Adrenal gland (tissue), 12 donors: ENCODE measurements around the gene TUT4. TPM values are rescaled to one million over a fixed set of nuclear protein-coding genes. Genes with fewer than 3 reads are reported as not detected.

Experiments used
- DNase-seq, 7 donors: peaks; one replicate each; pipeline ENCODE4 v3.0.0-alpha.2; 2019 to 2020
- H3K27ac ChIP-seq, 5 donors: fragments of 200-600 bp; sonication (generic) in 4 of 5; 1 replicate in 3 of 5; 2 replicates in 2 of 5; pipeline versions ENCODE4 v1.5.1 to v1.8.0; 2016 to 2020; ENCODE audit warnings: mild to moderate bottlenecking in 1 of 5
- H3K27me3 ChIP-seq: fragments of 200-600 bp; 2 replicates; pipeline ENCODE4 v1.8.0; 2021
- H3K36me3 ChIP-seq, 2 donors: fragments of 200-600 bp; replicated peaks in 1 of 2; 1 replicate in 1 of 2; 2 replicates in 1 of 2; pipeline versions ENCODE4 v1.5.1 to v1.8.0; 2018 to 2022
- H3K4me1 ChIP-seq, 2 donors: fragments of 200-600 bp; replicated peaks in 1 of 2; 1 replicate in 1 of 2; 2 replicates in 1 of 2; pipeline versions ENCODE4 v1.5.1 to v1.8.0; 2018 to 2021
- H3K4me3 ChIP-seq, 4 donors: fragments of 200-600 bp; sonication (generic) in 3 of 4; one replicate each; pipeline ENCODE4 v1.5.1; 2016 to 2018
- H3K9me3 ChIP-seq, 3 donors: fragments of 200-600 bp; sonication (generic) in 1 of 3; replicated peaks in 1 of 3; 1 replicate in 2 of 3; 2 replicates in 1 of 3; pipeline versions ENCODE4 v1.5.1 to v1.8.0; 2016 to 2021
- POLR2A ChIP-seq, 2 donors: fragments of 450-650 bp; IDR thresholded peaks; one replicate each; pipeline ENCODE4 v1.6.1; 2017; ENCODE audit warnings: antibody characterized with exemption in 2 of 2, mild to moderate bottlenecking in 2 of 2, moderate library complexity in 1 of 2
- WGBS, 4 donors: extraction: QIAGEN DNeasy Blood & Tissue Kit in 2 of 4; methylation state at CpG; one replicate each; pipeline versions ENCODE4 v1.1.5 to v1.1.7; 2013 to 2017; 5-methylcytosine and 5-hydroxymethylcytosine counted together
- intact Hi-C, 2 donors: fragments of 100-400 bp; cut with DNase I; formaldehyde crosslinking; loops; one replicate each; pipeline versions ENCODE4 v1.14.1 to v1.15.0; 2022 to 2023
- polyA plus RNA-seq, 3 donors: library from polyadenylated mRNA; stranded (reverse); fragments of 200-250 nt in 2 of 3; fragments of 350-450 nt in 1 of 3; fragmentation: Illumina TruSeq in 1 of 3; extraction: RNeasy Lipid Tissue Mini Kit (QIAGEN cat#74804) in 1 of 3; gene quantifications; one replicate each; pipeline ENCODE4 v1.2.3, GENCODE V29; 2013 to 2014
- total RNA-seq, 9 donors: library from RNA; depleted of rRNA in 4 of 9; stranded (reverse); fragments of >200 nt in 4 of 9; fragments of 120-200 nt in 1 of 9; fragmentation: NEBNext Ultra II Directional in 1 of 9; extraction: Animal tissue kit (Norgen Biotek cat#: 25700) in 1 of 9; gene quantifications; one replicate each; pipeline versions ENCODE4 v1.1.0 to v1.2.4, GENCODE V29; 2013 to 2023
- TF ChIP-seq, protein P1 (sequence below), 6 experiments: fragments of 450-650 bp in 4 of 6; fragments of 200-600 bp in 2 of 6; sonication (generic) in 1 of 6; IDR thresholded peaks; 1 replicate in 5 of 6; 2 replicates in 1 of 6; pipeline versions ENCODE4 v1.5.1 to v1.8.0; 2016 to 2021; ENCODE audit warnings: antibody characterized with exemption in 6 of 6, mild to moderate bottlenecking in 2 of 6, moderate library complexity in 1 of 6
- donor health status: healthy with polysubstance abuse.
- donor health status: Bipolar disorder and iron deficiency.
- donor health status: DM: yes; HTN: yes; CAD: no.
- donor health status: DM: no; HTN: no; CAD: no.
- donor health status: DM: no; HTN: no; CAD: no.
- donor health status: DM: yes; HTN: yes; CAD: no.

Gene TUT4
- total and polyA plus RNA-seq, 12 donors: 29.7 to 80.9 (median 66.1) TPM

DNA sequence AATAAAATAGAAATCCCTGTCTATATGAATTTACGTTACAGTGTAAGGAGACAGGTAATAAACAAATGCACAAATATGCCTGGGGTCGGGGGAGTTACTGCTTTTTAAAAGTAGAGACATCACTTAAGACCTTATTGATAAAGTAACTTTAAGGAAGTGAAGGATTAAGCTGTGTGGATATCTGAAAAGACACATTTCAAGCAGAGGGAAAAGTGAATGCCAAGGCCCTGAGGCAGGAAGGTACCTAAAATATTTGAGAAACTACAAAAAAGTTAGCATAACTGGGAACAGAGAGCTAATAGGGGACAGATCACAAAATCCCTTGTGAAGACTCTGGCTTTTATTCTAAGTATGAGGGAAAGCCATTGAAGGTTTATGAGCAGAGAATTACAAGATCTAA lies 41.5 kb downstream of the TUT4 start:
- peaks cover 0 to 13% of the 10 kb centered on the region in 2 donors for H3K36me3 ChIP-seq
- no peak overlapping the region for H3K27ac ChIP-seq
- TF ChIP-seq, protein P1, sequence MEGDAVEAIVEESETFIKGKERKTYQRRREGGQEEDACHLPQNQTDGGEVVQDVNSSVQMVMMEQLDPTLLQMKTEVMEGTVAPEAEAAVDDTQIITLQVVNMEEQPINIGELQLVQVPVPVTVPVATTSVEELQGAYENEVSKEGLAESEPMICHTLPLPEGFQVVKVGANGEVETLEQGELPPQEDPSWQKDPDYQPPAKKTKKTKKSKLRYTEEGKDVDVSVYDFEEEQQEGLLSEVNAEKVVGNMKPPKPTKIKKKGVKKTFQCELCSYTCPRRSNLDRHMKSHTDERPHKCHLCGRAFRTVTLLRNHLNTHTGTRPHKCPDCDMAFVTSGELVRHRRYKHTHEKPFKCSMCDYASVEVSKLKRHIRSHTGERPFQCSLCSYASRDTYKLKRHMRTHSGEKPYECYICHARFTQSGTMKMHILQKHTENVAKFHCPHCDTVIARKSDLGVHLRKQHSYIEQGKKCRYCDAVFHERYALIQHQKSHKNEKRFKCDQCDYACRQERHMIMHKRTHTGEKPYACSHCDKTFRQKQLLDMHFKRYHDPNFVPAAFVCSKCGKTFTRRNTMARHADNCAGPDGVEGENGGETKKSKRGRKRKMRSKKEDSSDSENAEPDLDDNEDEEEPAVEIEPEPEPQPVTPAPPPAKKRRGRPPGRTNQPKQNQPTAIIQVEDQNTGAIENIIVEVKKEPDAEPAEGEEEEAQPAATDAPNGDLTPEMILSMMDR (IDR thresholded peaks at IDR 0.05): no peak
- no peak for TF ChIP-seq POLR2A (IDR thresholded peaks at IDR 0.05)
- no peaks in the 10 kb centered on the region for H3K4me1 ChIP-seq
- H3K9me3 ChIP-seq: no peaks in the 10 kb centered on the region
- H3K4me3 ChIP-seq: no peak overlapping the region
- no peaks in the 10 kb centered on the region for H3K27me3 ChIP-seq
- intact Hi-C loops: no loop called here
- DNase-seq: no peak
- 91 to 97% (median 94%) methylated on average over 2 of the region's 2 CpGs for WGBS, 4 donors

DNA sequence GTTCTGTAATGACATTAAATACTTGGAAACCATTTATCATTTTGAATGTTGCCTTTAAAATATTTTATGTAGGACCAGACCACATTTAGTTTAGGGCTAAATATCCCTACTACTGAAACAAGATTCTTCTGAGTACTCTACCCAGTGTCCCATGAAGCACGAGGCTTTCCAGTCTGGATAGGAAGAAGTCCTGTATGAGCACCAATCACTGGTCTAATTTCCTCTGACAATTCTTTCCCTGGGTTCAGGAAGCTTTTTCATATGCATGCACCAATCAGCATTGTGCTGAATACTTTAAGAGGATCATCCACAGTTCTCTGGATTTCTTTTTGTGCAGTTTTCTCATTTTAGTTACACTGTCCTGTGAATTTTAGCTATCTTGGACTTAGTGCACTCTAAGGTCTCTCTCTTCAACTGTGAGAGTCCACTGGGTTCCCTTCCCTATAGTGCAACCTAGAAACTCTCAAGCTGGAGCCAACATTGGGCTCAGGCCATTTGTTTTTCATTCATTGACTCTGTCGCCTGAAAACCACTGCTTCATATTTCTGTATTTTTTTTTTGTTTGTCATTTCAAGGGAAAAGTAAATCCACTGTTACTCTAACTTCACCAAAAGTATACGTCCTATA lies 45.9 kb downstream of the TUT4 start:
- no peak overlapping the region for H3K4me3 ChIP-seq
- intact Hi-C loops: no loop called here
- no peaks in the 10 kb centered on the region for H3K9me3 ChIP-seq
- no peaks in the 10 kb centered on the region for H3K36me3 ChIP-seq
- no peak for TF ChIP-seq POLR2A (IDR thresholded peaks at IDR 0.05)
- TF ChIP-seq, protein P1 (IDR thresholded peaks at IDR 0.05): no peak
- H3K4me1 ChIP-seq: no peaks in the 10 kb centered on the region
- no peak for DNase-seq
- H3K27me3 ChIP-seq: no peaks in the 10 kb centered on the region
- H3K27ac ChIP-seq: no peak overlapping the region
- 72 to 97% (median 81%) methylated on average over 3 of the region's 3 CpGs for WGBS, 4 donors

DNA sequence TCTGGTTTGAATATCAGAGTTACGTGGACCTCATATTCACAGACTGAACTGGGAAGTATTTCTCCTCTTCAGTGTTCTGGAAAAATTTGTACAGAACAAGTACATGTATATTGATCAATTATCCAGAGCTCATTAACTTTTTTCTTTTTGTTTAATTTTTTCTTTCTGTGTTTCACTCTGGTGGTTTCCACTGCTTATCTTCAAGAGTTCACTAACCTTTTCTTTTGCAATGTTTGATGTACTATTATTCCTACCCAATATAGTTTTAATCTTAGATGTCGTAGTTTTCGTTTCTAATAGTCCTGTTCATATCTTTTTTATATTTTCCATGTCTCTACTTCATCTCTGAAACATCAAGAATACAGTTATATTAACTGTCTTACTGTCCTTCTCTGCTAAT lies 46.5 kb downstream of the TUT4 start:
- WGBS, 4 donors: 70 to 84% (median 72%) methylated on average over 3 of the region's 3 CpGs

DNA sequence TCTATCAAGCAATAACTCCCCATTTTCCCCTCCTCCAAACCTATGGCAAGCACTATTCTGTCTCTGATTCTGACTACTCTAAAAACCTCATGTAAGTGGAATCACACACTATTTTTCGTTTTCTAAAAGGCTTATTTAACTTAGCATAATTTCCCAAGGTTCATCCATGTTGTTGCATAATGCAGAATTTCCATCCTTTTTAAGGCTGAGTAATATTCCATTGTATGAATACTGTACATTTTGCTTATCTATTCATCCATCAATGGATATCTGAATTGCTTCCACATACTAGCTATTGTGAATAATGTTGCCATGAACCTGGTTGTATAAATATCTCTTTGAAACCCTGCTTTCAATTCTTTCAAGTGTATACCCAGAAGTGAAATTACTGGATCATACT lies 48.2 kb downstream of the TUT4 start:
- Histone ChIP-seq H3K36me3 (no peaks in the 10 kb centered on the region), H3K27ac (no peak overlapping the region), H3K27me3 (no peaks in the 10 kb centered on the region), H3K4me3 (no peak overlapping the region), H3K4me1 (no peaks in the 10 kb centered on the region), H3K9me3 (no peaks in the 10 kb centered on the region)
- TF ChIP-seq POLR2A (IDR thresholded peaks at IDR 0.05): no peak
- TF ChIP-seq, protein P1 (IDR thresholded peaks at IDR 0.05): no peak
- intact Hi-C loops: no loop called here
- 86 to 93% (median 91%) methylated on average over 1 of the region's 1 CpG for WGBS, 4 donors
- DNase-seq: no peak

More for the DNA sequence above, 46.5 kb downstream of the TUT4 start:
- TF ChIP-seq POLR2A (IDR thresholded peaks at IDR 0.05): no peak
- TF ChIP-seq, protein P1 (IDR thresholded peaks at IDR 0.05): no peak
- no peak overlapping the region for H3K4me3 ChIP-seq
- no peaks in the 10 kb centered on the region for H3K27me3 ChIP-seq
- H3K9me3 ChIP-seq: no peaks in the 10 kb centered on the region
- intact Hi-C loops: no loop called here
- H3K4me1 ChIP-seq: no peaks in the 10 kb centered on the region
- H3K27ac ChIP-seq: no peak overlapping the region
- DNase-seq: no peak
- H3K36me3 ChIP-seq: no peaks in the 10 kb centered on the region
